GM19467 (cell line): ENCODE measurements around the gene ASGR2.

ENCODE experiments used
- ATAC-seq: cut with Tn5 transposase; IDR thresholded peaks from one replicate; pipeline ENCODE4 v1.9.1; 2021; ENCODE audit warnings: mild to moderate bottlenecking, moderate library complexity; ENCODE audit not compliant: unreplicated experiment

The ASGR2 gene

DNA sequence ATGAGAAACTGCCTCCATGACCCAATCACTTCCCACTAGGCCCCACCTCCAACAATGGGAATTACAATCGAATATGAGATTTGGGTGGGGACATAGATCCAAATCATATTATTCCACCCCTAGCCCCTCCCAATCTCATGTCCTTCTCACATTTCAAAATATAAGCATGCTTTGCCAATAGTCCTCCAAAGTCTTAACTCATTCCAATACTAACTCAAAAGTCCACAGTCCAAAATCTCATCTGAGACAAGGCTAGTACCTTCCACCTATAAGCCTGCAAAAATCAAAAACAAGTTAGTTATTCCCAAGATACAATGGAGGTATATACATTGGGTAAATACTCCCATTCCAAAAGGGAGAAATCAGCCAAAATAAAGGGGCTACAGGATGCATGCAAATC is 47.4 kb downstream of the ASGR2 start:
- no peak for ATAC-seq

DNA sequence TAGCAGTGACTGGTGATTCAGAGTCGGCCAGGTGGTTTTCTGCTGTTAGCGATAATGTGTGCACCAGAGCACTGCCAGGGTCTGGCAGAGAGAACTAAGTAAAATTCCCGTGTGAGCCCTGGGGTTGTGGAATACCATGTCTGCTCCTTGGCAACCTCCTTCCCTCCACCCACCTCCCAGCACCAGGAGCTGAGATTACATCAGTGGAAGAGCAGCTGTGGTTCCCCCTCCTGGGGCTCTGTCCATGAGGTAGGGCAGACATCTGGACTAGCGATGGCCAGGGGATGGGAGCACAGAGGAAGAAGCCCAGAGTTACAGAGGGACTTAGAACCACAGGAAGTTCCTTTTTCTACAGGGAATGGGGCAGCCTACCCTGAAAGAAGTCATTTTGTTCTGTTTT is 50.4 kb downstream of the ASGR2 start:
- no peak for ATAC-seq

DNA sequence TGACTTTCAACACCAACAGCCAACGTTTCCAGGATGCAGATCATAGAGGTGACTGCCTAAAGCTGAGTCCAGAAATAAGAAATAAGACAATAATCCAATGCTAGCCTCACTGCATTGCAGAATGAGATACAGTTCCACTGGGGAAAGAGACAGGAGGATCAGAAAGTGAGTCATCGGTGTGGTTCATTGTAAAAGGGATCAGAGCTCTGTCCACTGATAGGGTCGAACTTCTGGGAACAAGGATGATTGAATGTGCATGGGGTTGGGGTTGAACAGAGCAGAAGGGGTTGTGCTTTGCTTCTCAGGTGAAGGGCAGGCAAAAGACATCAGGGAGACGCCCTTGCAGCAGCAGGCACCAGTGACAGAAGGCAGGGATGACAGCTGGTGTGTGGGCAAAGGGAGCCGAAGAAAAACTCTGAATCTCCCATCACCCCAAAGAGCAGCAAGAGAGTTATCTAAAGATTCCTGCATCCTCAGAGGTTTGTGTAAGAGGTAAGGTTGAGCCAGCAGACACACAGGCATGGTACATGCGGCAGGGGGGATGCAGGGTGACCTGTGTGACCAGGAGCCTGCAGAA is 51.0 kb downstream of the ASGR2 start:
- no peak for ATAC-seq

DNA sequence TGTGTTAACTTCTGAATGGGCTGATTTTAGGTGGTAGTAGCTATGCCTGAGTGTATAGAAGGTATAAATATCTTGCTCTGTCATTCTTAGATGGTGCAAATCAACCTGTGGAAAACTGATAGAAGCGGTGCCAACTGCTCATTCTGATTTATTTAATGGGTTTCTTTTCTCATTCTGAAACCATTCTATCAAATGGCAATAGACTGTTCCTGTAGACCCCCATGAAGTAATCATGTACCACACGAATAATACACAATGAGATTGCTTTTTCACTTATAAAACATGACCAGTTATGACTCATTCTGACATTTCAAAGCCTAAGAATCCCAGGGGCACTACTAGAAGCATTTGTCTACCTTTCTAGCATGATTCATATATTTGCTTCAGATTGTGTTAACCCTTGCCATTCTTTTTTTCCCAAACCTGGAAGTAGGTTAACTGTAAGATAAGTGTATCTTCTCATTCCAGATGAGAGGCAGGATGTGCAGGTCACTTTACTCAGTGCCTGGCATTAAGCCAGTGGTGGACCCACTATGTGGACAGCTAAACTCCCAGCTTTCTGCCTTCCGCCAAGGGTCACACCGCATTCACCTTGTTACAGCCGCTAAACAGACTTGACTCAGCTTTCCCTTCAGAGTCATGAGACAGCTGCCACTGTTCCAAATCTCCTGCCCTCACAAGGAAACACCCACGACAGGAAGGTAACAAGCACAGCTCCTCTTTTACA is 54.3 kb downstream of the ASGR2 start:
- ATAC-seq: no peak

DNA sequence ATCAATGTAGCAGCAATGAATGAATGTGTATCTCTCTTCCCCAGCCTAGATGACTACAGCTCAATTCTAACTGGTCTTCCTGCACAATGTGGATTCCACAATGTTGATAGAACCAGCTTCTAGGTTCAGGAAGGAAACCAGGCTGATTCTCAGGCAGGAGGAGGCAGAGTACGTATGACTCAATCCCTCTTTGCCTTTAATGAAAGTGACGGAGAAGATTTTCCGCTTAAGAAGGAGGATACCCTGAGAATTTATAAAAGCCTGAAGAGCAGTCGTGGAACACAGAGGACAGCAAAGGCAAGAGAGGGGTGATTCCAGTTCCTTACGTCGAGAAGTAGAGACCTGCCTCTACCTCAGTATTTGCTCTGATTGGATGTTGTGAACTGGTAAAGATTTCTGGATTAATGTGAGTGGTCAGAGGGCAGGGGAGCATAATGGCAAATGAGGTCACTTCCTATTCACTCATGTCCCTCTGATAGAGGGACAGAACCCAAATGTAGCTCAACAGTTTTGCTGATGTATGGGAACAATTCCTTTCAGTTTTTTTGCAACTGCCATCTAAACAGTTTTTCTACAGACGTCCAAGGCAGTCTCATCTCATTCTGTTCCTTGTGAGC is 55.7 kb downstream of the ASGR2 start:
- no peak for ATAC-seq

DNA sequence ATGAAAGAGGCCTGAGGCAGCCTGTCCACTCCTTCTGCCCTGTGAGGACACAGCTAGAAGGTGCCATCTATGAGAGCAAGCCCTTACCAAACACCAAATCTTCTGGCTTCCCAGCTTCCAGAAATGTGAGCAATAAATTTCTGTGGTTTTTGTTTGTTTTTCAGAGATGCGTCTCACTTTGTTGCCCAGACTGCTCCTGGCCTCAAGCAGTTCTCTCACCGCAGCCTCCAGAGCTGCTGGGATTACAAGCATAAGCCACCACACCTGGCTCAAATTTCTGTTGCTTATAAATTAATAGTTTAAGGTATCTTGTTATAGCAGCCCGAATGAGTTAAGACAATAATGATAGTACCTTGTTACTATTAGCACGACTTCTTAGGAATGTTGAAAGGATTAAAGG is 58.2 kb downstream of the ASGR2 start:
- ATAC-seq: no peak
